ENCODE measurements around the gene SLC35E1. TPM values are rescaled to one million over a fixed set of nuclear protein-coding genes. Genes with fewer than 3 reads are reported as not detected.
"Not testable (repeated sequence)": the region's sequence is repeated elsewhere in the genome, so short reads cannot be mapped to it uniquely, and the experiment has no call there.

The SLC35E1 gene
- total RNA-seq, 6 experiments from 2014 or later: 17.2 to 27.4 (median 20.1) TPM

DNA sequence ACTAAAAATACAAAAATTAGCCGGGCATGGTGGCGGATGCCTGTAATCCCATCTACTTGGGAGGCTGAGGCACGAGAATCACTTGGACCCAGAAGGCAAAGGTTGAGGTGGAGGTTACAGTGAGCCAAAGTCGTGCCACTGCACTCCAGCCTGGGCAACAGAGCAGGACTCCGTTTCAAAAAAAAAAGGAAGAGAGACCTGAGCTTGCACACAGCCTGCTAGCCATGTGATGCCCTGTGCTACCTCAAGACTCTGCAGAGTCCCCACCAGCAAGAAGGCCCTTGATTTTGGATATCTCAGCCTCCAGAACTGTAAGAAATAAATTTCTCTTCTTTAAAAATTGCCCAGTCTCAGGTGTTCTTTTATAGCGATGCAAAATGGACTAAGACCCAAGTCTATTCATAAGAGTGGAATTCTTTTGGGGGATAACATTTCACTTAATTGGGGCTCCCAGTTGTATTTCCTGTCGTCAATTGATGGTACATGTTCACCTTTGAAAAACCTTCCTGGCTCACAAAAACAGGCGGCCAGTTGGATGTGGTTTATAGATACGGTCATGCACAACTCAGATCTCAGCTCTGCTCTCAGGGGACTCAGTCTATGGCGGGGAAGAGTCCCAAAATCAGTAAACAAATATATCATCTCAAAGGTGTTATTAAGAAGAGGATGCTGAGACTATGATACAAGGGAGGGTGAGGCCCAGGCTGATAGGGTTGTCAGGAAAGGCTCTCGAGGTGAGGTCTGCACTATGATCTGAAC lies 27.6 kb downstream of the SLC35E1 start:
- DNase-seq (no peak), ATAC-seq (no peak)
- Histone ChIP-seq H3K4me3 (no peak overlapping the region), H3K36me3 (peaks cover 0 to 4% (median 0%) of the 10 kb centered on the region in 4 donors), H3K4me1 (peaks cover 0 to 37% (median 7%) of the 10 kb centered on the region in 4 donors), H3K27me3 (no peaks in the 10 kb centered on the region), H3K27ac (no peak overlapping the region), H3K9me3 (no peaks in the 10 kb centered on the region)
- intact Hi-C loops (cut with DNase I): no loop called here
- TF ChIP-seq, protein P1, sequence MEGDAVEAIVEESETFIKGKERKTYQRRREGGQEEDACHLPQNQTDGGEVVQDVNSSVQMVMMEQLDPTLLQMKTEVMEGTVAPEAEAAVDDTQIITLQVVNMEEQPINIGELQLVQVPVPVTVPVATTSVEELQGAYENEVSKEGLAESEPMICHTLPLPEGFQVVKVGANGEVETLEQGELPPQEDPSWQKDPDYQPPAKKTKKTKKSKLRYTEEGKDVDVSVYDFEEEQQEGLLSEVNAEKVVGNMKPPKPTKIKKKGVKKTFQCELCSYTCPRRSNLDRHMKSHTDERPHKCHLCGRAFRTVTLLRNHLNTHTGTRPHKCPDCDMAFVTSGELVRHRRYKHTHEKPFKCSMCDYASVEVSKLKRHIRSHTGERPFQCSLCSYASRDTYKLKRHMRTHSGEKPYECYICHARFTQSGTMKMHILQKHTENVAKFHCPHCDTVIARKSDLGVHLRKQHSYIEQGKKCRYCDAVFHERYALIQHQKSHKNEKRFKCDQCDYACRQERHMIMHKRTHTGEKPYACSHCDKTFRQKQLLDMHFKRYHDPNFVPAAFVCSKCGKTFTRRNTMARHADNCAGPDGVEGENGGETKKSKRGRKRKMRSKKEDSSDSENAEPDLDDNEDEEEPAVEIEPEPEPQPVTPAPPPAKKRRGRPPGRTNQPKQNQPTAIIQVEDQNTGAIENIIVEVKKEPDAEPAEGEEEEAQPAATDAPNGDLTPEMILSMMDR (IDR thresholded peaks at IDR 0.05): no peak
- TF ChIP-seq POLR2A (IDR thresholded peaks at IDR 0.05): no peak
- 75% methylated on average over 7 of the region's 11 CpGs for WGBS (ENCODE audit: insufficient coverage, low coverage, low lambda C conversion rate, missing lambda C conversion rate)

DNA sequence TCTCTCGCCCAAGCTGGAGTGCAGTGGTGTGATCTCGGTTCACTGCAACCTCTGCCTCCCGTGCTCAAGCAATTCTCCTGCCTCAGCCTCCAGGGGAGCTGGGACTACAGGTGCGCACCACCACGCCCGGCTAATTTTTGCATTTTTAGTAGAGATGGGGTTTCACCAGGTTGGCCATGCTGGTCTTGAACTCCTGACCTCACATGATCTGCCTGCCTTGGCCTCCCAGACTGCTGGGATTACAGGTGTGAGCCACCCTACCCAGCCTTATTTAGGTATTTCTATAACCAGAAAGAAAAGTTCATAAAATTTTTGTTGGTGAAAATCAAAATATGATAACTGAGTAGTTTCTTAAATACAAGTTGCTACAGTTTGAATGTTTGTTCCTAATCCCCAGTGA lies 28.5 kb downstream of the SLC35E1 start:
- intact Hi-C loops (cut with DNase I); H3K4me3 ChIP-seq: not testable (repeated sequence)
- 83% methylated on average over 6 of the region's 6 CpGs for WGBS (ENCODE audit: insufficient coverage, low coverage, low lambda C conversion rate, missing lambda C conversion rate)

DNA sequence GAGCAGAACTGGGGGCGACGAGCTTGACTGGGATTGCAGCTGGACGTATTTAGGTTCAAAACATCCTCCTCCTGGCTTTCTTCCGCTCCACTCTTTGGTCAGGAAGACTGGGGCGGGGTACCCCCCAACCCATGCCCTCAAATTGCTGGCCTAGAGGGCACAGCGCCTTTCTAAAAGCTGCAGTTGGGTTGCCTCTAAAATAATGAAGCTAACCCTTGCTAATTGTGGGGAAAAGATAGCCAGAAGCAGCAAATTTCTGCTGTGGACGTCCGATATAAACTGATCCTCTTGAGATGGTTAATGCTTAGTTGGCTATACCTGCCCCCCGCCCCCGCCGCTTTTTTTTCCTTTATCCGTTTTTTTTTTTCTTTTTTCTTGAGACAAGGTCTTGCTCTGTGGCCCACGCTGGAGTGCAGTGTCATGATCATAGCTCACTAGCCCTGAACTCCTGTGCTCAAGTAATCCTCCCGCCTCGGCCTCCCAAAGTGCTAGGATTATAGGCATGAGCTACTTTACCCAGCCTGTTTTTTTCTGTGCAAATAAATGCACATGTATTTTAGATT lies 29.2 kb downstream of the SLC35E1 start:
- Histone ChIP-seq H3K9me3 (no peaks in the 10 kb centered on the region), H3K36me3 (peaks cover 0 to 5% (median 0%) of the 10 kb centered on the region in 4 donors), H3K4me1 (peaks cover 0 to 33% (median 7%) of the 10 kb centered on the region in 4 donors), H3K27ac (peak overlapping the region; percentile 58 to 89 (median 79)), H3K4me3 (peak overlapping the region; percentile 89 to 100 (median 97)), H3K27me3 (no peaks in the 10 kb centered on the region)
- intact Hi-C loops (cut with DNase I): no loop called here
- TF ChIP-seq, protein P1 (IDR thresholded peaks at IDR 0.05): no peak
- no peak for TF ChIP-seq POLR2A (IDR thresholded peaks at IDR 0.05)
- ATAC-seq: no peak
- 4% methylated on average over 11 of the region's 15 CpGs for WGBS (ENCODE audit: insufficient coverage, low coverage, low lambda C conversion rate, missing lambda C conversion rate)
- DNase-seq: no peak

More for the DNA sequence above, 28.5 kb downstream of the SLC35E1 start:
- H3K4me1 ChIP-seq: peaks cover 0 to 38% (median 7%) of the 10 kb centered on the region in 4 donors
- DNase-seq, H3K36me3 ChIP-seq, H3K27ac ChIP-seq, H3K9me3 ChIP-seq, H3K27me3 ChIP-seq, ATAC-seq: not testable (repeated sequence)

DNA sequence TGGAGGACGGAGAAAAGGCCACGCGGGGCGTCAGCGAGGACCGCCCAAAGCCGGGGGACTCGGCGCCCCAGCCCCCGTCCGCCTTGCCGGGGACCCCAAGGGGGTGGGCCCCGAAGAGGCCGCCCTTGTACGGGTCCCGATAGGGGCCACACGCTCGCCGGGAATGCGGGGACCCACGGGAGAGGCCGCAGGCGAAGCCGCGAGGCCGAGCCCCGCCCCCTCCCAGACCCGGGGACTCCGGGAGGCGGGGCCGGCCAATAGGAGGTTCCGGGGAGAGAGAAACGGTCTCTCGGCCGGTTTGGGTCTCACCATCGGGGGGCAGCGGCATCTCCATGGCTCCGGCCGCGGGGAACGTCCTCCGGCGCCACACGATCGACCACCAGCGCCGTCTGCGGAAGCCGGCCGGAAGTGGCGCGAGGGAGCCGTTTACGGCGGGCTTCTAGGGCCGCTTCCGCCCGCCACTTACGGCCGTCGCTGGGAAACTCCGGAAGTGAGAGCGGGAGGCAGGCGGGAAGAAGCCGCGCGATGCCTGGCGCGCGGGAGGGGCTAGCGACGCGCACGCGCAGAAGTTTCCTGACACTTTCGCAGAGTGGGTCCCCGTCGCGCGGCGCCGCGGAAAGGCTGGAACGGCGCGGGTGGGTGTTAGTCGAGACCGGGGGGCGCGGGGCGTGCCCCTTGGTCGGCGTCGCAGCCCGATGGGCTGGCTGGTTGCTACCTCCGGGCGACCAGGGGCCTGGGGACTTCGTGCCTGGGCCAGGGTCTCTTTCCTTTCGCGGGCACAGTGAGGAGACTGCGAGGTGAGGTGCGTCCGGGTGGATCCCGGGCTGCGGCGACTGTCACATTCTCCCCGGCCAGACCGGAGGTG lies 29.9 kb downstream of the SLC35E1 start, which contains the start of gene CHERP:
Gene CHERP (minus strand): TSS at position 393 of the 865 bp plus-strand sequence. CDS start 59 bp downstream, at position 334.
- intact Hi-C loops (cut with DNase I): no loop called here

More for the DNA sequence above, 29.9 kb downstream of the SLC35E1 start, which contains the start of gene CHERP:
- under 1% methylated on average over 44 of the region's 108 CpGs for WGBS (ENCODE audit: insufficient coverage, low coverage, low lambda C conversion rate, missing lambda C conversion rate)
- peaks cover 0 to 8% (median 0%) of the 10 kb centered on the region in 4 donors for H3K36me3 ChIP-seq
- TF ChIP-seq, protein P1 (IDR thresholded peaks at IDR 0.05): no peak
- peak; percentile 76 for TF ChIP-seq POLR2A (IDR thresholded peaks at IDR 0.05)
- H3K27me3 ChIP-seq: no peaks in the 10 kb centered on the region
- peaks cover 0 to 31% (median 7%) of the 10 kb centered on the region in 4 donors for H3K4me1 ChIP-seq
- ATAC-seq: peak; percentile 89 to 95 (median 92)
- peak; percentile 95 to 96 (median 96) for DNase-seq
- H3K27ac ChIP-seq: peak within 1 kb of the TSS; percentile 58 to 89 (median 79)
- no peaks in the 10 kb centered on the region for H3K9me3 ChIP-seq
- peak within 1 kb of the TSS; percentile 89 to 100 (median 97) for H3K4me3 ChIP-seq

Measured in right lobe of liver (tissue), 6 donors.